ENCODE measurements around the gene TUG1.

DNA sequence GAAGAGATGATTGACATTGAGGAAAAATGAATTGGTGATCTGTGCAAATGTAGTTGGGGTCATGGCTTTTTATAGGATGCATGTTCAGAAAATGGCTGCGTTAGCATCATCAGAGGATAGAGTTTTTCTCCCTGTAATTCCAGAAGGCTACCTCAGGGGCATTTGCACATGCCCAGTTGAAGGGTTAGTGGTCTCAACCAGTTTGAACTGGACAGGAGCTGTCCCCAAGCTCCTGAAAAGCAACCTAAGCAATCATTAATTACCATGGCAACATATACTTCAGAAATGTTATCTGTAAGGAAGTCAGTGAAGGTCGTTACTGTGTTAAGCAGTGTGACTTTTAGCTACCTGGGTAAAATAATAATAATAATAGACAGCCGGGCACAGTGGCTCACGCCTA, 29.3 kb downstream of the TUG1 start:
- TF ChIP-seq, protein P1, sequence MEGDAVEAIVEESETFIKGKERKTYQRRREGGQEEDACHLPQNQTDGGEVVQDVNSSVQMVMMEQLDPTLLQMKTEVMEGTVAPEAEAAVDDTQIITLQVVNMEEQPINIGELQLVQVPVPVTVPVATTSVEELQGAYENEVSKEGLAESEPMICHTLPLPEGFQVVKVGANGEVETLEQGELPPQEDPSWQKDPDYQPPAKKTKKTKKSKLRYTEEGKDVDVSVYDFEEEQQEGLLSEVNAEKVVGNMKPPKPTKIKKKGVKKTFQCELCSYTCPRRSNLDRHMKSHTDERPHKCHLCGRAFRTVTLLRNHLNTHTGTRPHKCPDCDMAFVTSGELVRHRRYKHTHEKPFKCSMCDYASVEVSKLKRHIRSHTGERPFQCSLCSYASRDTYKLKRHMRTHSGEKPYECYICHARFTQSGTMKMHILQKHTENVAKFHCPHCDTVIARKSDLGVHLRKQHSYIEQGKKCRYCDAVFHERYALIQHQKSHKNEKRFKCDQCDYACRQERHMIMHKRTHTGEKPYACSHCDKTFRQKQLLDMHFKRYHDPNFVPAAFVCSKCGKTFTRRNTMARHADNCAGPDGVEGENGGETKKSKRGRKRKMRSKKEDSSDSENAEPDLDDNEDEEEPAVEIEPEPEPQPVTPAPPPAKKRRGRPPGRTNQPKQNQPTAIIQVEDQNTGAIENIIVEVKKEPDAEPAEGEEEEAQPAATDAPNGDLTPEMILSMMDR (IDR thresholded peaks at IDR 0.05) = no peak
- no peak for TF ChIP-seq ZFX (IDR thresholded peaks at IDR 0.05; ENCODE audit: borderline replicate concordance)
